Natural killer cell (primary cell): Measurements from ENCODE around the gene RFX4. TPM values are rescaled to one million over a fixed set of nuclear protein-coding genes. Genes with fewer than 3 reads are reported as not detected.

Experiments used
- ATAC-seq, 3 donors: fragments of 150-1000 bp in 2 of 3; fragments of 200-7000 bp in 1 of 3; cut with Tn5 transposase; 1 replicate in 1 of 3; 2 replicates in 2 of 3; pipeline ENCODE4 v1.10.0; 2021; ENCODE audit warnings: mild to moderate bottlenecking in 2 of 3, moderate library complexity in 2 of 3
- DNase-seq, 2 donors: peaks; one replicate each; pipeline versions ENCODE4 v3.0.0 to v3.0.0-alpha.2; 2013 to 2021; ENCODE audit warnings: mixed read lengths in 1 of 2
- H3K27ac ChIP-seq: one replicate; pipeline ENCODE4 v1.5.1; 2013; ENCODE audit warnings: mild to moderate bottlenecking, low read length
- H3K27me3 ChIP-seq: one replicate; pipeline ENCODE4 v1.6.1; 2013; ENCODE audit warnings: low read length; ENCODE audit not compliant: control insufficient read depth, insufficient read depth
- H3K36me3 ChIP-seq: one replicate; pipeline ENCODE4 v1.6.1; 2013; ENCODE audit warnings: low read length; ENCODE audit not compliant: control insufficient read depth, insufficient read depth
- H3K4me1 ChIP-seq: one replicate; pipeline ENCODE4 v1.6.1; 2013; ENCODE audit warnings: low read length; ENCODE audit not compliant: control insufficient read depth, insufficient read depth
- H3K4me3 ChIP-seq: one replicate; pipeline ENCODE4 v1.5.1; 2013; ENCODE audit warnings: low read length
- H3K9me3 ChIP-seq: one replicate; pipeline ENCODE4 v1.6.1; 2013; ENCODE audit warnings: low read length; ENCODE audit not compliant: control insufficient read depth, insufficient read depth
- H3K27ac Mint-ChIP-seq, 2 donors: one replicate each; pipeline ENCODE4 v1.8.0; 2022; ENCODE audit warnings: mild to moderate bottlenecking in 2 of 2, mixed read lengths in 2 of 2, moderate library complexity in 1 of 2
- H3K27me3 Mint-ChIP-seq, 2 donors: one replicate each; pipeline ENCODE4 v1.8.0; 2022; ENCODE audit warnings: low read depth in 2 of 2, mixed read lengths in 2 of 2
- H3K36me3 Mint-ChIP-seq: one replicate; pipeline ENCODE4 v1.8.0; 2022; ENCODE audit warnings: mixed read lengths
- H3K4me1 Mint-ChIP-seq, 2 donors: one replicate each; pipeline ENCODE4 v1.8.0; 2022; ENCODE audit warnings: mixed read lengths in 2 of 2
- H3K4me3 Mint-ChIP-seq: one replicate; pipeline ENCODE4 v1.8.0; 2022; ENCODE audit warnings: mild to moderate bottlenecking, moderate library complexity, mixed read lengths
- H3K9me3 Mint-ChIP-seq, 2 donors: one replicate each; pipeline ENCODE4 v1.8.0; 2022; ENCODE audit warnings: mixed read lengths in 2 of 2
- WGBS: methylation state at CpG from one replicate; pipeline ENCODE4 v1.1.7; 2013; ENCODE audit warnings: missing lambda C conversion rate; ENCODE audit not compliant: insufficient coverage; 5-methylcytosine and 5-hydroxymethylcytosine counted together
- intact Hi-C: fragments of 100-400 bp; cut with micrococcal nuclease; formaldehyde crosslinking; loops from one replicate; pipeline ENCODE4 v1.14.2; 2022
- total RNA-seq, 4 donors: library from RNA; stranded (reverse); fragments of 120-200 nt in 1 of 4; gene quantifications; one replicate each; pipeline versions ENCODE4 v1.2.3 to v1.2.4, GENCODE V29; 2013 to 2022
- TF ChIP-seq, protein P1 (sequence below): fragments of 200-600 bp; IDR thresholded peaks from one replicate; pipeline ENCODE4 v1.8.0; 2022; ENCODE audit warnings: antibody characterized with exemption

The RFX4 gene
- total RNA-seq, 3 donors from 2014 or later (not counting 1 experiment from before 2014, with no cell fraction given): not detected

DNA sequence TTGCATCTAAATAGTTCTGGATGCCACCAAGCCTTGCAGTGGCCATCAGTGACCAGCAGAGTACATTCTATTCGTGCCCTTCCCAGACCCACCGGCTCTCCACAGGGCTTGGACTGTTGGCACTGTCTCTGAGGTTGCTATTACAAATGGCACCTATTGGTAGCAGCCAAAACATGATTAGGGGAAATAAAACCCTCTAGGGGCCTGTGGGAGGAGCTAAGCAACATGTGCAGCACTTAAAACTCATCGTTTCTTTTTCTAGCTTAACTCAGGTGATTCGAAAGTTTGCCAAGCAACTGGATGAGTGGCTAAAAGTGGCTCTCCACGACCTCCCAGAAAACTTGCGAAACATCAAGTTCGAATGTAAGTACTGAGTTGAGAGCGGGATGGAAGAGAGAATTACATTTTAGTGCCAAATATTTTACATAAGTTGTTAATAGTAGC lies 126.3 kb downstream of the RFX4 start:
- Mint-ChIP-seq H3K27ac (no peak overlapping the region), H3K27me3 (peaks cover 9 to 14% of the 10 kb centered on the region in 2 donors), H3K4me1 (no peaks in the 10 kb centered on the region), H3K9me3 (no peaks in the 10 kb centered on the region), H3K36me3 (no peaks in the 10 kb centered on the region), H3K4me3 (no peak overlapping the region)
- intact Hi-C loops: no loop called here
- no peaks in the 10 kb centered on the region for H3K9me3 ChIP-seq
- TF ChIP-seq, protein P1, sequence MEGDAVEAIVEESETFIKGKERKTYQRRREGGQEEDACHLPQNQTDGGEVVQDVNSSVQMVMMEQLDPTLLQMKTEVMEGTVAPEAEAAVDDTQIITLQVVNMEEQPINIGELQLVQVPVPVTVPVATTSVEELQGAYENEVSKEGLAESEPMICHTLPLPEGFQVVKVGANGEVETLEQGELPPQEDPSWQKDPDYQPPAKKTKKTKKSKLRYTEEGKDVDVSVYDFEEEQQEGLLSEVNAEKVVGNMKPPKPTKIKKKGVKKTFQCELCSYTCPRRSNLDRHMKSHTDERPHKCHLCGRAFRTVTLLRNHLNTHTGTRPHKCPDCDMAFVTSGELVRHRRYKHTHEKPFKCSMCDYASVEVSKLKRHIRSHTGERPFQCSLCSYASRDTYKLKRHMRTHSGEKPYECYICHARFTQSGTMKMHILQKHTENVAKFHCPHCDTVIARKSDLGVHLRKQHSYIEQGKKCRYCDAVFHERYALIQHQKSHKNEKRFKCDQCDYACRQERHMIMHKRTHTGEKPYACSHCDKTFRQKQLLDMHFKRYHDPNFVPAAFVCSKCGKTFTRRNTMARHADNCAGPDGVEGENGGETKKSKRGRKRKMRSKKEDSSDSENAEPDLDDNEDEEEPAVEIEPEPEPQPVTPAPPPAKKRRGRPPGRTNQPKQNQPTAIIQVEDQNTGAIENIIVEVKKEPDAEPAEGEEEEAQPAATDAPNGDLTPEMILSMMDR: no peak
- no peaks in the 10 kb centered on the region for H3K4me1 ChIP-seq
- DNase-seq (no peak), ATAC-seq (no peak)
- no peak overlapping the region for H3K27ac ChIP-seq
- H3K27me3 ChIP-seq: no peaks in the 10 kb centered on the region
- H3K36me3 ChIP-seq: no peaks in the 10 kb centered on the region
- WGBS: 92% methylated on average over 8 of the region's 8 CpGs
- H3K4me3 ChIP-seq: no peak overlapping the region

DNA sequence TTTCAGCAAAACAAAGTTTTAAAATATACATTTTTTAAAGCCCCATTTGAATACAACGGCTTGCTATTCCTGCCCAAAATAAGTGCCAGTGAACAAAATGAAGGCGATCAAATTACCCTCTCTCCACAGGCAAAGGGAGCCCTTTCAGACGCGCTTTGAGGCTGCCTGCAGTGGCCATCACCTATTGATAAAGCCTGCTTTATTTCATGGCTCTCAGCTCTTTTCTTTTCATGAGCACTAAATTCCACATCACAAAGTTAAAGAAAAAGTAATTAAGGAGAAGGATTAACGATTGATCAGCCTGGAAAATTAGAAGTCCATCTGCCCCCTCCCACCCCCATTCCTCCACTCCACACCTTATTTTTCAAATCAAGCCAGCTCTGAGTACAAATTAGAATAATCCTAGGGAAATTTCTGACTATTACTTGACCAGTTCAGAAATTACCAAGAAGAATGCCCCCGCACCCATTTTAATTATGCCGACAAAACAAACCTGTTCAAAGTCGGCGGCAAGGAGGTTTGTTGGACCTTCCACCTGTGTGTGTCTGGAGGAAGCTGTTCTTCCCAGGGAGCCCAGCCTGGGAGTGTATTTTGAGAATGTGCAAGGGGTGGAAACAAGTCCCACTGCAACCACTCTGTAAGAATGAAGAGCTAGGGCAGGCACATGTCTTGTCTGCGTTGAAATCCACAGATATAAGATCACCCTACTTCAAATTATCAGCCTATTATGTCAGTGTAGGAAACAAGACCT lies 127.5 kb downstream of the RFX4 start:
- Histone ChIP-seq H3K36me3 (no peaks in the 10 kb centered on the region), H3K4me1 (no peaks in the 10 kb centered on the region), H3K27ac (no peak overlapping the region), H3K9me3 (no peaks in the 10 kb centered on the region), H3K4me3 (no peak overlapping the region), H3K27me3 (no peaks in the 10 kb centered on the region)
- DNase-seq: no peak
- Mint-ChIP-seq H3K9me3 (no peaks in the 10 kb centered on the region), H3K27ac (no peak overlapping the region), H3K4me3 (no peak overlapping the region), H3K36me3 (no peaks in the 10 kb centered on the region), H3K4me1 (no peaks in the 10 kb centered on the region), H3K27me3 (peaks cover 12 to 14% of the 10 kb centered on the region in 2 donors)
- ATAC-seq: no peak
- WGBS: 78% methylated on average over 8 of the region's 10 CpGs
- intact Hi-C loops: no loop called here
- TF ChIP-seq, protein P1: no peak

DNA sequence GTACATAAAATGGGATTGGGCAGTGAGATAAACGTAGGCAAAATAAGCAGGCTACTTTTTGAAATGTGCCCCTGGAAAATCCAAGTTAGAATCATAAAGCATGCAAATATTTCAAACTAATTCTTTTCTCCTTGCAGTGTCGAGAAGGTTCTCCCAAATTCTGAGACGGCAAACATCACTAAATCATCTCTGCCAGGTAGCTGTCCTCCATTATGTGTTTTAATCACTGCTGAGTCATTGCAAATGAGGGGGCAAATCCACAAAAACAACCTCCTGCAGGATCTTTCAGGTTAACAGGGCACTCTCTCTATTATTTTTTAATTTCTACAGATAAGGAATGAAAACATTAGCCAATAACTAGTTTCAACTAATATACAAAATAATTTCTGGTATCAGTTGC lies 128.5 kb downstream of the RFX4 start:
- Mint-ChIP-seq H3K36me3 (no peaks in the 10 kb centered on the region), H3K27ac (no peak overlapping the region), H3K4me3 (no peak overlapping the region), H3K4me1 (no peaks in the 10 kb centered on the region), H3K9me3 (no peaks in the 10 kb centered on the region), H3K27me3 (peaks cover 12 to 14% of the 10 kb centered on the region in 2 donors)
- 68% methylated on average over 3 of the region's 3 CpGs for WGBS
- H3K27me3 ChIP-seq: no peaks in the 10 kb centered on the region
- no peak overlapping the region for H3K27ac ChIP-seq
- intact Hi-C loops: no loop called here
- TF ChIP-seq, protein P1: no peak
- DNase-seq: no peak
- H3K36me3 ChIP-seq: no peaks in the 10 kb centered on the region
- ATAC-seq: no peak
- no peaks in the 10 kb centered on the region for H3K9me3 ChIP-seq
- H3K4me3 ChIP-seq: no peak overlapping the region
- H3K4me1 ChIP-seq: no peaks in the 10 kb centered on the region

DNA sequence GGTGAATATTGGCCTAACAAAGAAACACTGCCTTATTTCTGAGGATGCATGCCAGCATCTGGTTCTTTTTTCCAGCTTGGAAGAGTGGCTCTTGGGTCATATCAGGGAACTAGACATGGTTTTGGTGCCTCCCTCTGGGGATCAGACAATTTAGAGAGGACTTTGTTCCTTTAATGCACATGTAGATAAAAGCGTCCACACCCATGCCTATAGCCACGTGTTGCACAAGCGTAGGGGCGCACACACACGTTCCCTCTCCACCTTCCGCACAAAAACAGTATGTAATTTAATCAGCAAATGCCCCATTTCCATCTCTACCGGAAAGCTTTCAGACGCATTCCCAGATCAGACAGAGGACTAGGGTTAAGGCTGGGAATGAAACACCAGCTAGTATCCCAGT lies 130.0 kb downstream of the RFX4 start:
- Histone ChIP-seq H3K27ac (no peak overlapping the region), H3K27me3 (no peaks in the 10 kb centered on the region), H3K36me3 (no peaks in the 10 kb centered on the region), H3K4me3 (no peak overlapping the region), H3K9me3 (no peaks in the 10 kb centered on the region), H3K4me1 (no peaks in the 10 kb centered on the region)
- TF ChIP-seq, protein P1: no peak
- no peaks in the 10 kb centered on the region for H3K9me3 Mint-ChIP-seq
- H3K36me3 Mint-ChIP-seq: no peaks in the 10 kb centered on the region
- 92% methylated on average over 8 of the region's 8 CpGs for WGBS
- no peak overlapping the region for H3K4me3 Mint-ChIP-seq
- intact Hi-C loops: no loop called here
- no peaks in the 10 kb centered on the region for H3K4me1 Mint-ChIP-seq
- no peak overlapping the region for H3K27ac Mint-ChIP-seq
- H3K27me3 Mint-ChIP-seq: peaks cover 12 to 14% of the 10 kb centered on the region in 2 donors
- ATAC-seq: no peak
- no peak for DNase-seq
